Lung (tissue), 12 donors: ENCODE data around the gene BRD3. TPM values are rescaled to one million over a fixed set of nuclear protein-coding genes. Genes with fewer than 3 reads are reported as not detected.

Experiments used
- ATAC-seq: fragments of 200-7000 bp; cut with Tn5 transposase; one replicate; pipeline ENCODE4 v1.9.1; 2020; ENCODE audit warnings: moderate number of reproducible peaks; ENCODE audit not compliant: insufficient read depth, low FRiP score
- DNase-seq, 3 donors: peaks; one replicate each; pipeline ENCODE4 v3.0.0-alpha.2; 2013 to 2017
- H3K27ac ChIP-seq, 2 donors: one replicate each; pipeline ENCODE4 v1.5.1; 2013; ENCODE audit warnings: mild to moderate bottlenecking in 2 of 2, moderate library complexity in 2 of 2, control low read depth in 1 of 2, inconsistent platforms in 1 of 2, low read depth in 1 of 2, low read length in 1 of 2
- H3K27me3 ChIP-seq, 3 donors: one replicate each; pipeline ENCODE4 v1.5.1; 2013; ENCODE audit warnings: low read length in 2 of 3; ENCODE audit not compliant: control insufficient read depth in 3 of 3, insufficient read depth in 3 of 3
- H3K36me3 ChIP-seq, 4 donors: one replicate each; pipeline ENCODE4 v1.5.1; 2013; ENCODE audit warnings: low read length in 4 of 4, mild to moderate bottlenecking in 1 of 4, moderate library complexity in 1 of 4; ENCODE audit not compliant: control insufficient read depth in 4 of 4, insufficient read depth in 4 of 4
- H3K4me1 ChIP-seq, 5 donors: one replicate each; pipeline ENCODE4 v1.5.1; 2013; ENCODE audit warnings: low read length in 5 of 5, mild to moderate bottlenecking in 2 of 5, moderate library complexity in 1 of 5; ENCODE audit not compliant: control insufficient read depth in 5 of 5, insufficient read depth in 5 of 5
- H3K4me3 ChIP-seq: one replicate; pipeline ENCODE4 v1.5.1; 2013; ENCODE audit warnings: mild to moderate bottlenecking, control low read depth, moderate library complexity
- H3K9ac ChIP-seq, 2 donors: one replicate each; pipeline ENCODE4 v1.5.1; 2013; ENCODE audit warnings: low read length in 2 of 2, control low read depth in 1 of 2; ENCODE audit not compliant: insufficient read depth in 1 of 2
- H3K9me3 ChIP-seq, 4 donors: one replicate each; pipeline ENCODE4 v1.5.1; 2013; ENCODE audit warnings: low read length in 3 of 4, mild to moderate bottlenecking in 1 of 4, moderate library complexity in 1 of 4; ENCODE audit not compliant: control insufficient read depth in 4 of 4, insufficient read depth in 3 of 4
- CTCF ChIP-seq: IDR thresholded peaks from 2 replicates; pipeline ENCODE4 v1.5.1; 2012; ENCODE audit warnings: mild to moderate bottlenecking; ENCODE audit errors: control extremely low read depth, extremely low read depth
- WGBS, 2 donors: extraction: QIAGEN DNeasy Blood & Tissue Kit; methylation state at CpG; one replicate each; pipeline ENCODE4 v1.1.7; 2013; 5-methylcytosine and 5-hydroxymethylcytosine counted together
- polyA plus RNA-seq, 2 donors: library from polyadenylated mRNA; stranded (reverse); fragments of 200-250 nt; gene quantifications; one replicate each; pipeline ENCODE4 v1.2.1, GENCODE V29; 2013
- total RNA-seq, 2 donors: library from RNA; depleted of rRNA in 1 of 2; stranded (reverse); fragments of >200 nt in 1 of 2; gene quantifications; one replicate each; pipeline ENCODE4 v1.2.1, GENCODE V29; 2014 to 2021
- donor health status: control.
- donor health status: control.
- donor health status: Bipolar disorder and iron deficiency.
- donor health status: healthy.
- donor health status: DM: yes; HTN: yes; CAD: no.

BRD3 gene
- total and polyA plus RNA-seq, 4 donors, result 9.1 to 38.5 (median 21.9) TPM

- no peaks in the 10 kb centered on the region for H3K9me3 ChIP-seq
- H3K27me3 ChIP-seq, result no peaks in the 10 kb centered on the region
- peaks cover 0 to 29% (median 5%) of the 10 kb centered on the region in 5 donors for H3K4me1 ChIP-seq
- H3K36me3 ChIP-seq, result no peaks in the 10 kb centered on the region
- DNase-seq, result no peak
- no peak overlapping the region for H3K9ac ChIP-seq
- no peak overlapping the region for H3K4me3 ChIP-seq
- H3K27ac ChIP-seq, result no peak overlapping the region
- no peak for TF ChIP-seq CTCF
- no peak for ATAC-seq
- 62 to 64% methylated on average over 24 of the region's 24 CpGs for WGBS, 2 donors
Observed at GRCh38 chr9:133996531-133997520, 71.0 kb downstream of the BRD3 start.

- H3K4me3 ChIP-seq, result no peak overlapping the region
- 68 to 79% methylated on average over 17 of the region's 17 CpGs for WGBS, 2 donors
- no peak overlapping the region for H3K9ac ChIP-seq
- H3K36me3 ChIP-seq, result no peaks in the 10 kb centered on the region
- H3K4me1 ChIP-seq, result peaks cover 0 to 34% (median 10%) of the 10 kb centered on the region in 5 donors
- no peaks in the 10 kb centered on the region for H3K9me3 ChIP-seq
- H3K27ac ChIP-seq, result no peak overlapping the region
- H3K27me3 ChIP-seq, result no peaks in the 10 kb centered on the region
- no peak for DNase-seq
- ATAC-seq, result no peak
- TF ChIP-seq CTCF, result no peak
Observed at GRCh38 chr9:133995012-133995896, 72.6 kb downstream of the BRD3 start.

- peak; percentile 44 for ATAC-seq
- H3K9me3 ChIP-seq, result no peaks in the 10 kb centered on the region
- WGBS, 2 donors, result 8 to 10% methylated on average over 11 of the region's 11 CpGs
- H3K9ac ChIP-seq, result no peak overlapping the region
- peak; percentile 77 to 84 (median 77) for DNase-seq
- peaks cover 0 to 34% (median 15%) of the 10 kb centered on the region in 5 donors for H3K4me1 ChIP-seq
- TF ChIP-seq CTCF, result peak; percentile 94
- H3K27me3 ChIP-seq, result no peaks in the 10 kb centered on the region
- no peaks in the 10 kb centered on the region for H3K36me3 ChIP-seq
- no peak overlapping the region for H3K27ac ChIP-seq
- no peak overlapping the region for H3K4me3 ChIP-seq
Observed at GRCh38 chr9:133994353-133995011, 73.3 kb downstream of the BRD3 start.
